Chondrocyte (in vitro differentiated cells): ENCODE data around the gene NR2C2. TPM values are rescaled to one million over a fixed set of nuclear protein-coding genes. Genes with fewer than 3 reads are reported as not detected.

Experiments
- DNase-seq: peaks from one replicate; pipeline ENCODE4 v3.0.0; 2021; ENCODE audit warnings: mixed read lengths, low spot score
- H3K27ac Mint-ChIP-seq: one replicate; pipeline ENCODE4 v1.8.0; 2021; ENCODE audit warnings: mild to moderate bottlenecking, moderate library complexity, mixed read lengths; ENCODE audit not compliant: unreplicated experiment
- H3K27me3 Mint-ChIP-seq: 2 replicates; pipeline ENCODE4 v1.8.0; 2021; ENCODE audit warnings: low read depth, mixed read lengths
- H3K36me3 Mint-ChIP-seq: 2 replicates; pipeline ENCODE4 v1.8.0; 2021; ENCODE audit warnings: low read depth, mixed read lengths
- H3K4me1 Mint-ChIP-seq: 2 replicates; pipeline ENCODE4 v1.8.0; 2021; ENCODE audit warnings: low read depth, mild to moderate bottlenecking, mixed read lengths
- H3K4me3 Mint-ChIP-seq: one replicate; pipeline ENCODE4 v1.8.0; 2021; ENCODE audit warnings: mild to moderate bottlenecking, moderate library complexity, mixed read lengths; ENCODE audit not compliant: unreplicated experiment
- H3K9me3 Mint-ChIP-seq: 2 replicates; pipeline ENCODE4 v1.8.0; 2021; ENCODE audit warnings: low read depth, mixed read lengths
- total RNA-seq: library from RNA; stranded (reverse); gene quantifications from 3 replicates; pipeline ENCODE4 v1.2.1, GENCODE V29; 2021
- TF ChIP-seq, protein P1 (sequence below): fragments of 200-600 bp; sonication (generic); IDR thresholded peaks from 2 replicates; pipeline ENCODE4 v1.5.0; 2021; ENCODE audit warnings: antibody characterized with exemption, mild to moderate bottlenecking, moderate library complexity

Gene NR2C2
- total RNA-seq, 1 donor from 2014 or later: 42.5 TPM

DNA sequence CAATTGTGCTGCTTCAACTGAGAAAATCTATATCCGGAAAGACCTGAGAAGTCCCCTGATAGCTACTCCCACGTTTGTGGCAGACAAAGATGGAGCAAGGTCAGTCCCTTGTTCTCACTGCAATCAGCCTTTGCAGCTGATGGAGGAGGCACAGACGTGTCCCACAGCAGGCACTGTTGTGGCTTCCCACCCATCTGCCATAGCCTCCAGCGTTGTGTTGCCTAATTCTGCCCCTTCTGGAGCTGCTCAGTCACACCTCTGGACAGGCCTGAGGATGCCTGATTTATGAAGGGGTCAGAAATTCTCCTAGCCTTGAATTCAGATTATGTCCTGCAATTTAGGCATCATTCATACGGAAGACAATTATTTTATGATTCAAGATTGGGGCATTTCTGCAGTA, 75.9 kb downstream of the NR2C2 start:
- H3K4me3 Mint-ChIP-seq: no peak overlapping the region
- H3K4me1 Mint-ChIP-seq: no peaks in the 10 kb centered on the region
- DNase-seq: no peak
- peaks cover 33% of the 10 kb centered on the region for H3K36me3 Mint-ChIP-seq
- TF ChIP-seq, protein P1, sequence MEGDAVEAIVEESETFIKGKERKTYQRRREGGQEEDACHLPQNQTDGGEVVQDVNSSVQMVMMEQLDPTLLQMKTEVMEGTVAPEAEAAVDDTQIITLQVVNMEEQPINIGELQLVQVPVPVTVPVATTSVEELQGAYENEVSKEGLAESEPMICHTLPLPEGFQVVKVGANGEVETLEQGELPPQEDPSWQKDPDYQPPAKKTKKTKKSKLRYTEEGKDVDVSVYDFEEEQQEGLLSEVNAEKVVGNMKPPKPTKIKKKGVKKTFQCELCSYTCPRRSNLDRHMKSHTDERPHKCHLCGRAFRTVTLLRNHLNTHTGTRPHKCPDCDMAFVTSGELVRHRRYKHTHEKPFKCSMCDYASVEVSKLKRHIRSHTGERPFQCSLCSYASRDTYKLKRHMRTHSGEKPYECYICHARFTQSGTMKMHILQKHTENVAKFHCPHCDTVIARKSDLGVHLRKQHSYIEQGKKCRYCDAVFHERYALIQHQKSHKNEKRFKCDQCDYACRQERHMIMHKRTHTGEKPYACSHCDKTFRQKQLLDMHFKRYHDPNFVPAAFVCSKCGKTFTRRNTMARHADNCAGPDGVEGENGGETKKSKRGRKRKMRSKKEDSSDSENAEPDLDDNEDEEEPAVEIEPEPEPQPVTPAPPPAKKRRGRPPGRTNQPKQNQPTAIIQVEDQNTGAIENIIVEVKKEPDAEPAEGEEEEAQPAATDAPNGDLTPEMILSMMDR: no peak
- H3K9me3 Mint-ChIP-seq: no peaks in the 10 kb centered on the region
- no peak overlapping the region for H3K27ac Mint-ChIP-seq
- H3K27me3 Mint-ChIP-seq: no peaks in the 10 kb centered on the region

DNA sequence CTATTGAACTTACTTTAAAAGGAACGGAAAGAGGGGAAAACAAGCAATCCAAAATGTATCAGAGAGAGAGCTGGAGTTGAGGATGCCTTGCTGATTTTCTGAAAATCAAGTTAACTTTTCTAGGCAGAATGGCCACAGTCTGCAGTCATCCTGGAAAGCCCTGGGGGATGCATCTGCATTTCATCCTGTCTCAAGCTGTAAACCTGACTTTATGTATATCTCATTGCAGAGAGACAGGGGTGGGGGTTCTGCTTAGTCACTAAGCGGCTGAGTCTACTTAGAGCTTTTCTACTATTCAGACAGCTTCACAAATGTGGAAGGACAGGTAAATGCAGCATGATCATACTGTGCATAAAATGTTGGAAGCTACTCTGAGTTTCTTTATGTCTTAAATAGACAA, 76.3 kb downstream of the NR2C2 start:
- no peak for DNase-seq
- Mint-ChIP-seq H3K9me3 (no peaks in the 10 kb centered on the region), H3K27me3 (no peaks in the 10 kb centered on the region), H3K36me3 (peaks cover 31% of the 10 kb centered on the region), H3K27ac (no peak overlapping the region), H3K4me3 (no peak overlapping the region), H3K4me1 (no peaks in the 10 kb centered on the region)
- TF ChIP-seq, protein P1: no peak

DNA sequence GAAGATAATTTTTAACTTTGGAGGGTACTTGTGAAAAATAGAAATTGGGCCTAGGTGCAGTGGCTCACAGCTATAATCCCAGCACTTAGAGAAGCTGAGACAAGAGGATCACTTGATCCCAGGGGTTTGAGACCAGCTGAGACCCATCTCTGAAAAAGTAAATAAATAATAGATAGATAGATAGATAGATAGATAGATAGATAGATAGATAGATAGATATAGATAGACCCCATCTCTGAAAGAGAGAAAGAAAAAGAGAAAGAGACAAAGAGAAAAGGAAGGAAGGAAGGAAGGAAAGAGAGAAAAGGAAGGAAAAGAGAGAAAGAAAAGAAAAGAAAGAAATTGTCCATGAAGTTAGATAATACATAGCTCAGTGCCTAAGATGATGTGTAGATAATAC, 82.2 kb downstream of the NR2C2 start:
- no peaks in the 10 kb centered on the region for H3K4me1 Mint-ChIP-seq
- TF ChIP-seq, protein P1: no peak

DNA sequence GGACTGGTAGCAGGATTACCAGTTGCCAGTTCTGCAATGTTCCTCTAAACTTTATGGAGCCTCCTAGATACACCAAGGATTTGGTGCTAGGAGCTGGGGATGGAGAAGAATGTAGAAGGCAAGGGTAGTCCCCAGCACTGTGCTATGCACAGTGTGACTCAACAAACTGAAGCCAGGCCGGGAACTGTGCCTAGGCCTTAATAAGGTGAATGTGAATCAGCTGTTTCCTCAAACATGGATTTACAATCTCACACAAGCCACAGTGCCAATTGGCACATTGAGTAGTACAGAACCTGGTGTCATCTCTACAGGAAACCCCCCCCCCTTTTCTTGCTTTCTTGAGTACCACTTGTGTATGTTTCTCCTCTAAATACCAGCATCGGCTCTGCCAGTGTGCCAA, 85.3 kb downstream of the NR2C2 start:
- H3K36me3 Mint-ChIP-seq: peaks cover 20% of the 10 kb centered on the region
- H3K9me3 Mint-ChIP-seq: no peaks in the 10 kb centered on the region
- H3K27ac Mint-ChIP-seq: no peak overlapping the region
- H3K4me1 Mint-ChIP-seq: no peaks in the 10 kb centered on the region
- no peak overlapping the region for H3K4me3 Mint-ChIP-seq
- H3K27me3 Mint-ChIP-seq: no peaks in the 10 kb centered on the region
- TF ChIP-seq, protein P1: no peak
- no peak for DNase-seq

More for the DNA sequence above, 82.2 kb downstream of the NR2C2 start:
- Mint-ChIP-seq H3K4me3 (no peak overlapping the region), H3K36me3 (peaks cover 32% of the 10 kb centered on the region), H3K9me3 (no peaks in the 10 kb centered on the region), H3K27ac (no peak overlapping the region), H3K27me3 (no peaks in the 10 kb centered on the region)
- DNase-seq: no peak

DNA sequence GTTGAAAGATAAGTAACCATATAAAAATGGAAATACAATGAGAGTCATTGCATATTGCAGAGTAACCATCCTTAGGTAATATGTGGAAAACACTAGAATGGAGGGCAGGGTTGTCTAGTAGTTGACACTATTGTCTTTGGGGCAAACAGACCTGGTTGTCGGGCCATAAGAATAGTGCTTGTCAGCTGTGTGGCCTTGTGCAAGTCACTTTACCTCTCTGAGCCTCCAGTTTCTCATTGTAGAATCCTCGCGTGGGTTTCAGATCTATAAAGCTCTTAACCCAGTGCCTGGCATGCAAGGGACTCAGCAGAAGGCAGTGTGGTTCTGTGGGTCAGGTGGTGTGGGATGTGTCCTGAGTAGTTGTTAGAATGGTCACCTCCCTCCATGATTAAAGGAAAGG, 85.7 kb downstream of the NR2C2 start:
- Mint-ChIP-seq H3K27ac (no peak overlapping the region), H3K4me1 (no peaks in the 10 kb centered on the region), H3K9me3 (no peaks in the 10 kb centered on the region), H3K27me3 (no peaks in the 10 kb centered on the region), H3K36me3 (peaks cover 22% of the 10 kb centered on the region), H3K4me3 (no peak overlapping the region)
- TF ChIP-seq, protein P1: no peak
- DNase-seq: no peak
